ENCODE measurements around the gene SYDE1. TPM values are rescaled to one million over a fixed set of nuclear protein-coding genes. Genes with fewer than 3 reads are reported as not detected.

The SYDE1 gene
- total RNA-seq, 2 donors from 2014 or later: 1.8 to 5.8 TPM

- Histone ChIP-seq H3K4me3 (no peak overlapping the region), H3K36me3 (no peaks in the 10 kb centered on the region), H3K9me3 (no peaks in the 10 kb centered on the region), H3K4me1 (no peaks in the 10 kb centered on the region), H3K27me3 (peaks cover 14% of the 10 kb centered on the region), H3K9ac (ENCODE audit: low read depth in 2 of 2, low read length in 2 of 2) (no peak overlapping the region), H3K27ac (no peak overlapping the region)
- TF ChIP-seq, protein P1, sequence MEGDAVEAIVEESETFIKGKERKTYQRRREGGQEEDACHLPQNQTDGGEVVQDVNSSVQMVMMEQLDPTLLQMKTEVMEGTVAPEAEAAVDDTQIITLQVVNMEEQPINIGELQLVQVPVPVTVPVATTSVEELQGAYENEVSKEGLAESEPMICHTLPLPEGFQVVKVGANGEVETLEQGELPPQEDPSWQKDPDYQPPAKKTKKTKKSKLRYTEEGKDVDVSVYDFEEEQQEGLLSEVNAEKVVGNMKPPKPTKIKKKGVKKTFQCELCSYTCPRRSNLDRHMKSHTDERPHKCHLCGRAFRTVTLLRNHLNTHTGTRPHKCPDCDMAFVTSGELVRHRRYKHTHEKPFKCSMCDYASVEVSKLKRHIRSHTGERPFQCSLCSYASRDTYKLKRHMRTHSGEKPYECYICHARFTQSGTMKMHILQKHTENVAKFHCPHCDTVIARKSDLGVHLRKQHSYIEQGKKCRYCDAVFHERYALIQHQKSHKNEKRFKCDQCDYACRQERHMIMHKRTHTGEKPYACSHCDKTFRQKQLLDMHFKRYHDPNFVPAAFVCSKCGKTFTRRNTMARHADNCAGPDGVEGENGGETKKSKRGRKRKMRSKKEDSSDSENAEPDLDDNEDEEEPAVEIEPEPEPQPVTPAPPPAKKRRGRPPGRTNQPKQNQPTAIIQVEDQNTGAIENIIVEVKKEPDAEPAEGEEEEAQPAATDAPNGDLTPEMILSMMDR (IDR thresholded peaks at IDR 0.05): no peak
- intact Hi-C loops (cut with DNase I): no loop called here
- no peak for DNase-seq
These were observed 2.8 kb upstream of the SYDE1 start for GRCh38 chr19:15104411-15104810.

- Histone ChIP-seq H3K4me3 (no peak overlapping the region), H3K27me3 (peaks cover 14% of the 10 kb centered on the region), H3K9me3 (no peaks in the 10 kb centered on the region), H3K4me1 (no peaks in the 10 kb centered on the region), H3K36me3 (no peaks in the 10 kb centered on the region), H3K27ac (no peak overlapping the region), H3K9ac (ENCODE audit: low read depth in 2 of 2, low read length in 2 of 2) (no peak overlapping the region)
- no peak for DNase-seq
- intact Hi-C loops (cut with DNase I): no loop called here
- TF ChIP-seq, protein P1 (IDR thresholded peaks at IDR 0.05): no peak
These were observed 2.2 kb upstream of the SYDE1 start for GRCh38 chr19:15105044-15105443.

- intact Hi-C loops (cut with DNase I): no loop called here
- H3K9me3 ChIP-seq: no peaks in the 10 kb centered on the region
- H3K36me3 ChIP-seq: no peaks in the 10 kb centered on the region
- H3K4me1 ChIP-seq: no peaks in the 10 kb centered on the region
- H3K27ac ChIP-seq: peak overlapping the region; percentile 60
- H3K27me3 ChIP-seq: peaks cover 14% of the 10 kb centered on the region
- peak overlapping the region; percentile 0 to 60 for H3K9ac ChIP-seq (ENCODE audit: low read depth in 2 of 2, low read length in 2 of 2)
- TF ChIP-seq, protein P1 (IDR thresholded peaks at IDR 0.05): no peak
- H3K4me3 ChIP-seq: peak overlapping the region; percentile 39
- DNase-seq: no peak
These were observed 1.1 kb downstream of the SYDE1 start for GRCh38 chr19:15108145-15108844.

- no peak overlapping the region for H3K9ac ChIP-seq (ENCODE audit: low read depth in 2 of 2, low read length in 2 of 2)
- intact Hi-C loops (cut with DNase I): no loop called here
These were observed 1.9 kb downstream of the SYDE1 start for GRCh38 chr19:15108845-15109767.

DNA sequence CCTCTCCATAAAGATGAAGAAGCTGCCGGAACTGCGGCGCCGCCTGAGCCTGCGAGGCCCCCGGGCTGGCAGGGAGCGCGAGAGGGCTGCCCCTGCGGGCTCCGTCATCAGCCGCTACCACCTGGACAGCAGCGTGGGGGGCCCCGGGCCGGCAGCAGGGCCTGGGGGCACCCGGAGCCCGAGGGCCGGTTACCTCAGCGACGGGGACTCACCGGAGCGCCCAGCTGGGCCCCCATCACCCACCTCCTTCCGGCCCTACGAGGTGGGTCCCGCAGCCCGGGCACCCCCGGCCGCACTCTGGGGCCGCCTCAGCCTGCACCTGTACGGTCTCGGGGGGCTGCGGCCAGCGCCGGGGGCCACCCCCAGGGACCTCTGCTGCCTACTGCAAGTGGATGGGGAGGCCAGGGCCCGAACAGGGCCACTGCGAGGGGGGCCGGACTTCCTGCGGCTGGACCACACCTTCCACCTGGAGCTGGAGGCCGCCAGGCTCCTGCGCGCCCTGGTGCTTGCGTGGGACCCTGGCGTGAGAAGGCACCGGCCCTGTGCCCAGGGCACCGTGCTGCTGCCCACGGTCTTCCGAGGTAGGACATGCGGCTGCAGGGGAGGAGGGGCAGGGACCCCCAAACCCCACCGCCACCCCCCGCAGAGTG, 2.7 kb downstream of the SYDE1 start:
- no peaks in the 10 kb centered on the region for H3K4me1 ChIP-seq
- peaks cover 14% of the 10 kb centered on the region for H3K27me3 ChIP-seq
- no peaks in the 10 kb centered on the region for H3K9me3 ChIP-seq
- H3K36me3 ChIP-seq: no peaks in the 10 kb centered on the region
- H3K9ac ChIP-seq (ENCODE audit: low read depth in 2 of 2, low read length in 2 of 2): no peak overlapping the region
- no peak overlapping the region for H3K27ac ChIP-seq
- no peak for DNase-seq
- intact Hi-C loops (cut with DNase I): no loop called here
- H3K4me3 ChIP-seq: no peak overlapping the region
- TF ChIP-seq, protein P1 (IDR thresholded peaks at IDR 0.05): no peak

More at GRCh38 chr19:15108845-15109767, 1.9 kb downstream of the SYDE1 start:
- Histone ChIP-seq H3K27ac (no peak overlapping the region), H3K36me3 (no peaks in the 10 kb centered on the region), H3K4me3 (no peak overlapping the region), H3K9me3 (no peaks in the 10 kb centered on the region), H3K27me3 (peaks cover 14% of the 10 kb centered on the region), H3K4me1 (no peaks in the 10 kb centered on the region)
- no peak for DNase-seq
- TF ChIP-seq, protein P1 (IDR thresholded peaks at IDR 0.05): no peak

Measured in colonic mucosa (tissue), 4 donors.